ENCODE results near the gene TBC1D16.

TBC1D16 gene

DNA sequence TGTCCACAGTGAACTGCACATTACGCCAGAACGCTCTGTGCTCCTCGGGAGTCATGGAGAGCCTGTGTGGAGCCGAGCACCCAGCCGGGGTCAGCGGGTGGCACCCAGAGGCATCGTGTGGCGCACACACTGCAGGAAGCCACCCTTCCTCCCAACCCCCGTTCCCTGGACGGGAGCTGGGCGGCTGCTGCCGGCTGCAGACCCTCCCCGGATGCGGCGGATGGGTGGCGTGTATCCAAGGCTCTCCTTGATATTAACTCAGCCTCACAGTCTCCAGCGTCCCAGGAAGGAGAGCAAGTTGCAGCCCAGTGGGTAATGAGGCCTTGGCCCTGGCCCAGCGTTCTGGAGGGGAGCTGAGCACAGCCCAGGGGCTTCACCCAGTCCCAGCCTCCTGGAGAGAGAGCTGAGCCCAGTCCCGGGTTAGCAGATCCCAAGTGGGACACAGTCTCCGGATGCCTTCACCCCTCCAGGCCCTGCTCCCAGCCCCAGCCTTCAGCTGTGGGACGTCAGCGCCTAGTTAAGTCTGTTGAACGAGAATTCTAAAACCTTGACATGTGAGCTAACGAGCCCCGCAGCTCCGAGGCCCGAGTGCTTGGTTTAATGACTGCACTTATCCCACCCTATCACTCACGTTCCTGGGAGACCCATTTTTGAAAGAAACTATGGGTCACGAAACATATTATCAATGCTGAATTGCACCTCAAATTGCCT, 86.6 kb downstream of the TBC1D16 start:
- H3K27ac ChIP-seq = no peak overlapping the region

DNA sequence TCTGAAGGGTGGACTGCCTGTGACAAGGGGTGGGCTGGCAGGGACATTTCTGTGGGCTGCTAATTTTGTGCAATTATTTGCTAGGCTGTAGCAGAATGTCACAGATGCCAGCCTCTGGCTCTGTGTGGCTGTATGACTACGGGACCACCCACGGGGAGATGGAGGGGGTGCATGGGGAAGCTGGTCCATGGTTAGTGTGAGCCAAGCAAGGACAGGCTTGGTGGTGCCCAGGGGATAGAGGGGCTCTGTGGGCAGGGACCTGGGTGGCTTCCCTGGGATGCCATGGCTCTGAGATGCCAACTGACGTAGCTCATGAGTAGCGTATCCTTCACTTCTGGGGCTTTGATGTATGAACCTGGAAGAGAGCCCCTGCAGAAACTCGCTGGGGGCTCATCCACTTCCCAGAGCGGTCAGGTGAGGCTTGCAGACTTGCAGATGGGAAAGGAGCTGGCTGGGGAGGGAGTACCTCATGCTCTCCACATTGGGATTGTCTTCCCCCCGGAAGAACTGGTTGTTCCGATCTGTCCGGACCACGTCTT, 87.2 kb downstream of the TBC1D16 start:
- no peak overlapping the region for H3K27ac ChIP-seq
- no peak for TF ChIP-seq CTCF (conservative IDR thresholded peaks at IDR 0.05)

More for the DNA sequence above, 86.6 kb downstream of the TBC1D16 start:
- no peak for TF ChIP-seq ZFX (IDR thresholded peaks at IDR 0.05)

GRCh38 chr17:79947351-79948031, 88.2 kb downstream of the TBC1D16 start:
- no peak for TF ChIP-seq CTCF (conservative IDR thresholded peaks at IDR 0.05)
- TF ChIP-seq ZFX (IDR thresholded peaks at IDR 0.05) = no peak
- H3K27ac ChIP-seq = no peak overlapping the region

GRCh38 chr17:79946352-79947231, 89.1 kb downstream of the TBC1D16 start:
- no peak for TF ChIP-seq CTCF (conservative IDR thresholded peaks at IDR 0.05)
- TF ChIP-seq ZFX (IDR thresholded peaks at IDR 0.05) = no peak
- H3K27ac ChIP-seq = no peak overlapping the region

DNA sequence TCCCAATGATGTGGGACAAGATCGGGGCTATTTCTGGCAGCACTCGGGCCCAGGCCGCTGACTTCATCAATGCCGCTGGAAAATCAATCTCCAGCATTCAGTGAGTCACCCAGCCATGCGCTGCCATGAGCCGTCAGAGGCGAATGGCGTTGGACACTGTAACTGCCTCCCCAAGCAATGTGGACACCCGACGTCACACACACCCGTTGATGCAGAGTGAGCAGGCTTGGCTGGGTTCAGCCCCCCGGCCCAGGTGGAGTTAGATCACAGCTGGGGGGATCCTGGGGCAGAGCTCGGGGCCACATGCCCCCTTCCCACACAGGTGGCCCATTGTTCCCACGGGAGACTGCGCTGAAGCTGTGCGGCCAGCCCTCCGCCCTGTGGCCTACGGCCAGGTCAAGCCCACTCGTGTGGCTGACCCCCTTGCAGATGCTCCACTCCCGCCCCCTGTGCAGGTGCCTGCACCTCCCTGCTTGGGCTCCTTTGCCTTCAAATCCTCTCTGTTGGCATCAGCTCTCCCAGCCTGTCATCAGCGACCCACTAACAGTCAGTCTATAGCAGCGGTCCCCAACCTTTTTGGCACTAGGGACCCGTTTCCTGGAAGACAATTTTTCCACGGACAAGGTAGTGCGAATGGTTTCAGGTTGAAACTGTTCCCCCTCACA, 89.9 kb downstream of the TBC1D16 start:
- no peak for TF ChIP-seq ZFX (IDR thresholded peaks at IDR 0.05)
- TF ChIP-seq CTCF (conservative IDR thresholded peaks at IDR 0.05) = no peak
- H3K27ac ChIP-seq = no peak overlapping the region

DNA sequence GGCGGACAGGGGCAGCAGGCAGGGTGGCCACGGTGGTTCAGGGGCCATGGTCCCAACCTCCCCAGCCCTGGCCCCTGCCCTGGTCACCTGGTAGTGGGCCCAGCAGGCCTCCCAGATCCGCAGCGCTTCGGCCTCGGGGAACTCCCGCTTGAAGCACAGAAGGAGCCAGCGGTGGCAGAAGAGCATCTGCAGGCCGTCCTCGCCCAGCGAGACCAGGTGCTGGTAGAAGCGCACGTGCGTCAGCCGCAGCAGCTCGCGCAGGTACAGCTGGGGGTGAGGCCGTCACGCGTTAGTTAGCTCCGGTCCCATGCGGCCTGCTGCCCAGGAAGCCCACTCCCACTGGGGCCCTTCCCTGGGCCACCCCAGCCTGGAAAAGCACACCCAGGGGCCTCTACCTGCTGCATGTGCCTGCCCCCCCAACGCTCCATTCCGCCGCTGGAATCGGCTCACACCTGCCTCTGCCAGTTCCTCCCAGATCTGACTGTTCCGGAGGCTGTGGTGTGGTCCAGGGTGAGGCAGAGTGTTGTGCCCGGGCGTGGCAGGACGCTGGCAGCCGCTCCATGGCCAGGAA, 90.8 kb downstream of the TBC1D16 start:
- TF ChIP-seq CTCF (conservative IDR thresholded peaks at IDR 0.05) = no peak
- no peak for TF ChIP-seq ZFX (IDR thresholded peaks at IDR 0.05)

GRCh38 chr17:79944251-79944812, 91.3 kb downstream of the TBC1D16 start:
- no peak for TF ChIP-seq CTCF (conservative IDR thresholded peaks at IDR 0.05)
- TF ChIP-seq ZFX (IDR thresholded peaks at IDR 0.05) = no peak
- no peak overlapping the region for H3K27ac ChIP-seq

More for the DNA sequence above, 90.8 kb downstream of the TBC1D16 start:
- H3K27ac ChIP-seq = no peak overlapping the region

Data from C4-2B (cell line).